ENCODE measurements around the gene PTPRN2.

- TF ChIP-seq POLR2A (IDR thresholded peaks at IDR 0.05) = no peak
- TF ChIP-seq CTCF (IDR thresholded peaks at IDR 0.05) = no peak
- no peak for TF ChIP-seq EP300 (IDR thresholded peaks at IDR 0.05)
Observed at GRCh38 chr7:158467562-158467961, 120.1 kb downstream of the PTPRN2 start.
